ENCODE measurements around the gene CTAGE9.

DNA sequence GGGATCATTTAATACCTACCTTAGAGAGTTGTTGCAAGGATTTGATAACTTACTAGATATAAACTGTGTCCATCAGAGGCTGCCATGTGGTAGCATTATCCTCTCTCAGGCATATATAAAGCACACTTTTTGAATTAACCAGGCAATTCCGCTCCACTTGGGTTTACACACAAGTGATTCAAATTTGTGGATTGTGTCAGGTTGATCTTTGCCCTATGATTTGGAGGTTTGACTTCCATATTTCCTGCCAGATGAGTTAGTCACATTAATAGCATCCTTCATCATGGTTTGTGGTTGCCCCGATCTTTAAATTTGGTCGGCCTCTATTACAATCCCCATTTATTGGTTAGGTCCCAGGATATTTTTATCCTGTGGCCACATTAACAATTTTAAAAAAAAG is 44.8 kb upstream of the CTAGE9 start:
- TF ChIP-seq, protein P1, sequence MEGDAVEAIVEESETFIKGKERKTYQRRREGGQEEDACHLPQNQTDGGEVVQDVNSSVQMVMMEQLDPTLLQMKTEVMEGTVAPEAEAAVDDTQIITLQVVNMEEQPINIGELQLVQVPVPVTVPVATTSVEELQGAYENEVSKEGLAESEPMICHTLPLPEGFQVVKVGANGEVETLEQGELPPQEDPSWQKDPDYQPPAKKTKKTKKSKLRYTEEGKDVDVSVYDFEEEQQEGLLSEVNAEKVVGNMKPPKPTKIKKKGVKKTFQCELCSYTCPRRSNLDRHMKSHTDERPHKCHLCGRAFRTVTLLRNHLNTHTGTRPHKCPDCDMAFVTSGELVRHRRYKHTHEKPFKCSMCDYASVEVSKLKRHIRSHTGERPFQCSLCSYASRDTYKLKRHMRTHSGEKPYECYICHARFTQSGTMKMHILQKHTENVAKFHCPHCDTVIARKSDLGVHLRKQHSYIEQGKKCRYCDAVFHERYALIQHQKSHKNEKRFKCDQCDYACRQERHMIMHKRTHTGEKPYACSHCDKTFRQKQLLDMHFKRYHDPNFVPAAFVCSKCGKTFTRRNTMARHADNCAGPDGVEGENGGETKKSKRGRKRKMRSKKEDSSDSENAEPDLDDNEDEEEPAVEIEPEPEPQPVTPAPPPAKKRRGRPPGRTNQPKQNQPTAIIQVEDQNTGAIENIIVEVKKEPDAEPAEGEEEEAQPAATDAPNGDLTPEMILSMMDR (conservative IDR thresholded peaks at IDR 0.05; ENCODE audit: low read length) = no peak
- no peak for TF ChIP-seq EZH2phosphoT487 (IDR thresholded peaks at IDR 0.05; ENCODE audit: borderline replicate concordance, low read depth, low read length)
